Limb (tissue), 2 donors: Measurements from ENCODE around the gene RNF13.

ENCODE experiments used
- DNase-seq, 2 donors: peaks; one replicate each; pipeline ENCODE4 v3.0.0-alpha.2; 2016; ENCODE audit errors: extremely low spot score in 2 of 2

RNF13 gene

GRCh38 chr3:149989307-149989706 is 176.3 kb downstream of the RNF13 start:
- no peak for DNase-seq

- no peak for DNase-seq
Measured at GRCh38 chr3:149990423-149990948, 177.5 kb downstream of the RNF13 start.

- DNase-seq = no peak
Measured at GRCh38 chr3:149992416-149993058, 179.5 kb downstream of the RNF13 start.

- DNase-seq = no peak
Measured at GRCh38 chr3:149998946-149999345, 185.9 kb downstream of the RNF13 start.

- no peak for DNase-seq
Measured at GRCh38 chr3:149999421-149999820, 186.4 kb downstream of the RNF13 start.

GRCh38 chr3:150000641-150001040 is 187.6 kb downstream of the RNF13 start:
- no peak for DNase-seq

GRCh38 chr3:150005243-150006112 is 192.5 kb downstream of the RNF13 start:
- no peak for DNase-seq

GRCh38 chr3:150006794-150007193 is 193.8 kb downstream of the RNF13 start:
- no peak for DNase-seq
